ENCODE measurements around the gene SIAH3.

SIAH3 gene

DNA sequence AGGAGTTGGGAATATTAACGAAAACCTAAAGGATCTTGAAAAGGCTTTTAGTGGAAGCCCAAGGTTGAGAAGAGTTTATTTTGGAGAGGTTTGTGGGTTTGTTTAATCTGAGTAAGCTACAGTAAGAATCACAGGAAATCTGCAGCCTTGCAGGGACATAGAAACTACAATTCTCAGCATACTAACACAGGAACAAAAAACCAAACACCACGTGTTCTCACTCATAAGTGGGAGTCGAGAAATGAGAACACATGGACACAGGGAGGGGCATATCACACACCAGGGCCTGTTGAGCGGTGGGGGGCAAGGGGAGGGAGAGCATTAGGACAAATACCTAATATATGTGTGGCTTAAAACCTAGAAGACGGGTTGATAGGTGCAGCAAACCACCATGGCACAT is 8.7 kb upstream of the SIAH3 start:
- no peak overlapping the region for H3K27ac ChIP-seq (ENCODE audit: low read length)
- no peak overlapping the region for H3K9ac ChIP-seq (ENCODE audit: low read depth, low read length)
- no peaks in the 10 kb centered on the region; the same call in 1 of the 2 replicates for H3K4me1 ChIP-seq (ENCODE audit: insufficient read depth, low read length)
- H3K4me3 ChIP-seq (ENCODE audit: low read length), result no peak overlapping the region
- H3K36me3 ChIP-seq (ENCODE audit: insufficient read depth, low read depth, low read length), result no peaks in the 10 kb centered on the region
- H3K27me3 ChIP-seq (ENCODE audit: insufficient read depth, low read length), result no peaks in the 10 kb centered on the region
- H3K9me3 ChIP-seq (ENCODE audit: insufficient read depth, low read depth, low read length), result no peaks in the 10 kb centered on the region

DNA sequence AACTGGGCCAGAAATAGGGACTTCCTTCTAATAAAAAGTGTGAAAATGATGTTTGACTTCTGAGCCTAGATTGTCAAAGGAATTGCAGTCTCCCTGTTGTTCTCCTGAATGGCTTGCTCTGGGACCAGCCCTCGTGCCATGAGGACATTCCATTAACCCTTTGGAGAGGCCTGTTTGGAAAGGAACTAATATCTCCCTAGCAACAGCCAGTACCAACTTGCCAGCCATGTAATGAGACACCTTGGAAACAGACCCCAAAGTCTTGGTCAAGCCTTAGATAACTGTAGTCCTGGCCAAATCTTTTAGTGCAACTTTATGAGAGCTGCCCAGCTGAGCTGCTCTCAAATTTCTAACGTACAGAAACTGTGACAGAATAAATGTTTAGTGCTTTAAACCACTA is 8.2 kb upstream of the SIAH3 start:
- Histone ChIP-seq H3K9ac (ENCODE audit: low read depth, low read length) (no peak overlapping the region; the same call in 1 of the 2 replicates), H3K36me3 (ENCODE audit: insufficient read depth, low read depth, low read length) (no peaks in the 10 kb centered on the region), H3K9me3 (ENCODE audit: insufficient read depth, low read depth, low read length) (no peaks in the 10 kb centered on the region), H3K27ac (ENCODE audit: low read length) (no peak overlapping the region), H3K4me1 (ENCODE audit: insufficient read depth, low read length) (no peaks in the 10 kb centered on the region; the same call in 1 of the 2 replicates), H3K27me3 (ENCODE audit: insufficient read depth, low read length) (no peaks in the 10 kb centered on the region), H3K4me3 (ENCODE audit: low read length) (no peak overlapping the region)

DNA sequence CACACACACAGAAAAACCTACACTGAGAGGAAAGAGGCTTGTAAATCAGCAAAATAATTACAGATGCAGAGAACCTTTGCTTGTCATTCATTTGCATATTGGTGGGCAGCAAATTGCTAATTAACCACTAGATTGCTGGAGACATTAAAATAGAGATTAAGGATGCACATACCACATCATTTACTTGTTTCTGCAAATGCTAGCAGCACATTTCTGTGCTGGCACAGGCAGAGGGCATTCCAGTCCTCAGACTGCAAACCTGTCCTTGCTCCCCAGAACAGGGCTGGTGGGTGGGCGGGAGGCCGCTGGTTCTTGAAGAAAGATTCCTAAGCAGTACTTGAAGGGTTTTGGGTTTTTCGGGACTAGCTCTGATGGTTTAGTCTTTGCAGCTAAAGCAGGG is 941 bp upstream of the SIAH3 start:
- Histone ChIP-seq H3K27me3 (ENCODE audit: insufficient read depth, low read length) (peaks cover 48% of the 10 kb centered on the region), H3K9me3 (ENCODE audit: insufficient read depth, low read depth, low read length) (no peaks in the 10 kb centered on the region), H3K36me3 (ENCODE audit: insufficient read depth, low read depth, low read length) (no peaks in the 10 kb centered on the region), H3K4me1 (ENCODE audit: insufficient read depth, low read length) (peaks cover 14% of the 10 kb centered on the region), H3K9ac (ENCODE audit: low read depth, low read length) (no peak overlapping the region), H3K27ac (ENCODE audit: low read length) (no peak overlapping the region), H3K4me3 (ENCODE audit: low read length) (no peak overlapping the region)

DNA sequence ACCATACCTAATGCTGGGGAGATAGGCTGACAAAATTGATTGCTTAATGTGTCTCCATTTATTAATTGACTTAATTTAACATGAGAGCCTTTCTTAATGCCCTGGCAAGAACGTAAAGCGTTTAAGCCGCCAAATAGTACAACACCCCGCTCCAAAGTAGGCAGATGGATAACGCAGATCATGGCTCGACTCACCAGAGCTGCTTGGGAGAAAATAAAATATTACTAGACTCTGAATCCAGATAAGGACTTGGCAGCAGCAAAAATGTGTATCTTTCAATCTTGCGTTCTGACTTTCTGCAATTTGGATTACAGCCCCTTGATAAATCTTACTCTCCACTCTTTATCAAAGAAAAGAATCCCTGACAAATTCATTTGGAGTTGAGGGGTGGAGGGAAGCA is 403 bp upstream of the SIAH3 start:
- Histone ChIP-seq H3K9ac (ENCODE audit: low read depth, low read length) (no peak overlapping the region), H3K27me3 (ENCODE audit: insufficient read depth, low read length) (peaks cover 48% of the 10 kb centered on the region), H3K36me3 (ENCODE audit: insufficient read depth, low read depth, low read length) (no peaks in the 10 kb centered on the region), H3K9me3 (ENCODE audit: insufficient read depth, low read depth, low read length) (no peaks in the 10 kb centered on the region), H3K4me1 (ENCODE audit: insufficient read depth, low read length) (peaks cover 17% of the 10 kb centered on the region), H3K27ac (ENCODE audit: low read length) (no peak overlapping the region), H3K4me3 (ENCODE audit: low read length) (peak overlapping the region; percentile 72)

DNA sequence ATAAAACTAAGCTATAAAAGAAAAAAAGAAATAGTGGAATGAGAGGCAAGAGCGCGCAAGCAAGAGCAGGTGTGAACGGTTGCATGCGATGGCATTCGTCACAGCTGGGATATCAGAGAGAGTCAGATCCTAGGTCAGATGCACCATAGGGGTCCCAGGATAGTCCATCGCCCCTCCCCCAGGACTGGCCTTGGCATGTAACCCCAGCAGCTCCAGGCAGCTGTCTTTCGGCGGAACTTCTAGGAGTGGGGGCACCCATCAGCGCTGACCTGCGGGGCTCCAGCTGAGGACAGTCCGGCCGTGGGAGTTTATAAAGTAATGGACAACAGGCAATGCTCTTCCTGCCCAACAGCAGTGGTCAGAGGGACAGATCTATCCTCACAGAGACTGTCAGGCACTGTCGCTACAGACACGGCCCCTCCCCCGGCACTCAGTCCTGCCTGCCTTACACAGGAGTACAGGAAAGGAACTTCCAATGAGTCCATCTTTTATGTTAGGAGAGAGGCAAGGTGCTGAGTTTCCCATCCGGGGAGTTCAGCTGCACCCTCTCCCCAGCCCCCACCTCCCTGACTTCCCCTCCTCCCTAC is 1.4 kb downstream of the SIAH3 start:
- no peaks in the 10 kb centered on the region for H3K9me3 ChIP-seq (ENCODE audit: insufficient read depth, low read depth, low read length)
- H3K4me3 ChIP-seq (ENCODE audit: low read length), result peak overlapping the region; percentile 72; the same call in 1 of the 2 replicates
- peaks cover 48% of the 10 kb centered on the region for H3K27me3 ChIP-seq (ENCODE audit: insufficient read depth, low read length)
- H3K4me1 ChIP-seq (ENCODE audit: insufficient read depth, low read length), result peaks cover 21% of the 10 kb centered on the region
- no peaks in the 10 kb centered on the region for H3K36me3 ChIP-seq (ENCODE audit: insufficient read depth, low read depth, low read length)
- H3K9ac ChIP-seq (ENCODE audit: low read depth, low read length), result no peak overlapping the region
- no peak overlapping the region for H3K27ac ChIP-seq (ENCODE audit: low read length)

GRCh38 chr13:45849408-45849807 is 2.1 kb downstream of the SIAH3 start:
- no peak overlapping the region for H3K9ac ChIP-seq (ENCODE audit: low read depth, low read length)
- H3K27me3 ChIP-seq (ENCODE audit: insufficient read depth, low read length), result peaks cover 48% of the 10 kb centered on the region
- no peaks in the 10 kb centered on the region for H3K36me3 ChIP-seq (ENCODE audit: insufficient read depth, low read depth, low read length)
- no peaks in the 10 kb centered on the region for H3K9me3 ChIP-seq (ENCODE audit: insufficient read depth, low read depth, low read length)
- no peak overlapping the region for H3K27ac ChIP-seq (ENCODE audit: low read length)
- H3K4me1 ChIP-seq (ENCODE audit: insufficient read depth, low read length), result peaks cover 21% of the 10 kb centered on the region
- H3K4me3 ChIP-seq (ENCODE audit: low read length), result 0 out of 2 replicates have a peak overlapping the region, but pooled peaks have one; percentile 72

GRCh38 chr13:45847554-45848224 is 3.9 kb downstream of the SIAH3 start:
- peaks cover 20% of the 10 kb centered on the region for H3K4me1 ChIP-seq (ENCODE audit: insufficient read depth, low read length)
- H3K4me3 ChIP-seq (ENCODE audit: low read length), result no peak overlapping the region
- H3K27me3 ChIP-seq (ENCODE audit: insufficient read depth, low read length), result peaks cover 45% of the 10 kb centered on the region

GRCh38 chr13:45846681-45847080 is 4.9 kb downstream of the SIAH3 start:
- no peak overlapping the region for H3K27ac ChIP-seq (ENCODE audit: low read length)
- peaks cover 35% of the 10 kb centered on the region for H3K27me3 ChIP-seq (ENCODE audit: insufficient read depth, low read length)
- H3K9ac ChIP-seq (ENCODE audit: low read depth, low read length), result no peak overlapping the region

More at GRCh38 chr13:45847554-45848224, 3.9 kb downstream of the SIAH3 start:
- no peak overlapping the region for H3K27ac ChIP-seq (ENCODE audit: low read length)
- no peak overlapping the region for H3K9ac ChIP-seq (ENCODE audit: low read depth, low read length)
- H3K9me3 ChIP-seq (ENCODE audit: insufficient read depth, low read depth, low read length), result no peaks in the 10 kb centered on the region
- no peaks in the 10 kb centered on the region for H3K36me3 ChIP-seq (ENCODE audit: insufficient read depth, low read depth, low read length)

GRCh38 chr13:45838171-45838745 is 13.3 kb downstream of the SIAH3 start:
- Histone ChIP-seq H3K27me3 (ENCODE audit: insufficient read depth, low read length) (no peaks in the 10 kb centered on the region), H3K4me1 (ENCODE audit: insufficient read depth, low read length) (peaks cover 4% of the 10 kb centered on the region; the same call in 1 of the 2 replicates), H3K9me3 (ENCODE audit: insufficient read depth, low read depth, low read length) (no peaks in the 10 kb centered on the region), H3K27ac (ENCODE audit: low read length) (no peak overlapping the region), H3K9ac (ENCODE audit: low read depth, low read length) (no peak overlapping the region), H3K36me3 (ENCODE audit: insufficient read depth, low read depth, low read length) (no peaks in the 10 kb centered on the region), H3K4me3 (ENCODE audit: low read length) (no peak overlapping the region)

More at GRCh38 chr13:45846681-45847080, 4.9 kb downstream of the SIAH3 start:
- no peaks in the 10 kb centered on the region for H3K36me3 ChIP-seq (ENCODE audit: insufficient read depth, low read depth, low read length)
- H3K4me3 ChIP-seq (ENCODE audit: low read length), result no peak overlapping the region
- H3K9me3 ChIP-seq (ENCODE audit: insufficient read depth, low read depth, low read length), result no peaks in the 10 kb centered on the region
- H3K4me1 ChIP-seq (ENCODE audit: insufficient read depth, low read length), result peaks cover 17% of the 10 kb centered on the region

- H3K27ac ChIP-seq (ENCODE audit: low read length), result no peak overlapping the region
- H3K4me1 ChIP-seq (ENCODE audit: insufficient read depth, low read length), result peaks cover 4% of the 10 kb centered on the region; the same call in 1 of the 2 replicates
Observed at GRCh38 chr13:45837111-45837510, 14.4 kb downstream of the SIAH3 start.

GRCh38 chr13:45834411-45834994 is 17.1 kb downstream of the SIAH3 start:
- H3K9ac ChIP-seq (ENCODE audit: low read depth, low read length), result no peak overlapping the region
- H3K9me3 ChIP-seq (ENCODE audit: insufficient read depth, low read depth, low read length), result no peaks in the 10 kb centered on the region
- H3K27me3 ChIP-seq (ENCODE audit: insufficient read depth, low read length), result no peaks in the 10 kb centered on the region
- no peak overlapping the region for H3K27ac ChIP-seq (ENCODE audit: low read length)
- no peaks in the 10 kb centered on the region for H3K36me3 ChIP-seq (ENCODE audit: insufficient read depth, low read depth, low read length)
- peaks cover 4% of the 10 kb centered on the region; the same call in 1 of the 2 replicates for H3K4me1 ChIP-seq (ENCODE audit: insufficient read depth, low read length)
- no peak overlapping the region for H3K4me3 ChIP-seq (ENCODE audit: low read length)

More at GRCh38 chr13:45837111-45837510, 14.4 kb downstream of the SIAH3 start:
- H3K9me3 ChIP-seq (ENCODE audit: insufficient read depth, low read depth, low read length), result no peaks in the 10 kb centered on the region
- no peaks in the 10 kb centered on the region for H3K36me3 ChIP-seq (ENCODE audit: insufficient read depth, low read depth, low read length)
- H3K4me3 ChIP-seq (ENCODE audit: low read length), result no peak overlapping the region
- H3K9ac ChIP-seq (ENCODE audit: low read depth, low read length), result no peak overlapping the region
- no peaks in the 10 kb centered on the region for H3K27me3 ChIP-seq (ENCODE audit: insufficient read depth, low read length)

Measured in iPS-20b (cell line).